BLaER1 (cell line): ENCODE data around the gene RIBC2.
"Not testable (repeated sequence)": the region's sequence is repeated elsewhere in the genome, so short reads cannot be mapped to it uniquely, and the experiment has no call there.

Experiments used
- H3K27ac ChIP-seq: shearing (Covaris generic); formaldehyde crosslinking; 2 replicates; pipeline ENCODE4 v1.8.1; 2022
- H3K27me3 ChIP-seq: shearing (Covaris generic); formaldehyde crosslinking; 2 replicates; pipeline ENCODE4 v1.8.1; 2022
- H3K36me3 ChIP-seq: shearing (Covaris generic); formaldehyde crosslinking; 2 replicates; pipeline ENCODE4 v1.8.1; 2022
- H3K4me1 ChIP-seq: shearing (Covaris generic); formaldehyde crosslinking; 2 replicates; pipeline ENCODE4 v1.8.1; 2022
- H3K4me2 ChIP-seq: shearing (Covaris generic); formaldehyde crosslinking; 2 replicates; pipeline ENCODE4 v1.8.1; 2022
- H3K4me3 ChIP-seq: shearing (Covaris generic); formaldehyde crosslinking; 2 replicates; pipeline ENCODE4 v1.8.1; 2022
- H3K9ac ChIP-seq: shearing (Covaris generic); formaldehyde crosslinking; 2 replicates; pipeline ENCODE4 v1.8.1; 2022
- H3K9me3 ChIP-seq: shearing (Covaris generic); formaldehyde crosslinking; 2 replicates; pipeline ENCODE4 v1.8.1; 2022
- H4K20me1 ChIP-seq: shearing (Covaris generic); formaldehyde crosslinking; 2 replicates; pipeline ENCODE4 v1.8.1; 2022
- Cebpa-rat ChIP-seq: shearing (Covaris generic); IDR thresholded peaks from 2 replicates; pipeline ENCODE4 v1.8.1; 2022

Gene RIBC2, protein sequence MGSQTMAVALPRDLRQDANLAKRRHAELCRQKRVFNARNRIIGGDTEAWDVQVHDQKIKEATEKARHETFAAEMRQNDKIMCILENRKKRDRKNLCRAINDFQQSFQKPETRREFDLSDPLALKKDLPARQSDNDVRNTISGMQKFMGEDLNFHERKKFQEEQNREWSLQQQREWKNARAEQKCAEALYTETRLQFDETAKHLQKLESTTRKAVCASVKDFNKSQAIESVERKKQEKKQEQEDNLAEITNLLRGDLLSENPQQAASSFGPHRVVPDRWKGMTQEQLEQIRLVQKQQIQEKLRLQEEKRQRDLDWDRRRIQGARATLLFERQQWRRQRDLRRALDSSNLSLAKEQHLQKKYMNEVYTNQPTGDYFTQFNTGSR

DNA sequence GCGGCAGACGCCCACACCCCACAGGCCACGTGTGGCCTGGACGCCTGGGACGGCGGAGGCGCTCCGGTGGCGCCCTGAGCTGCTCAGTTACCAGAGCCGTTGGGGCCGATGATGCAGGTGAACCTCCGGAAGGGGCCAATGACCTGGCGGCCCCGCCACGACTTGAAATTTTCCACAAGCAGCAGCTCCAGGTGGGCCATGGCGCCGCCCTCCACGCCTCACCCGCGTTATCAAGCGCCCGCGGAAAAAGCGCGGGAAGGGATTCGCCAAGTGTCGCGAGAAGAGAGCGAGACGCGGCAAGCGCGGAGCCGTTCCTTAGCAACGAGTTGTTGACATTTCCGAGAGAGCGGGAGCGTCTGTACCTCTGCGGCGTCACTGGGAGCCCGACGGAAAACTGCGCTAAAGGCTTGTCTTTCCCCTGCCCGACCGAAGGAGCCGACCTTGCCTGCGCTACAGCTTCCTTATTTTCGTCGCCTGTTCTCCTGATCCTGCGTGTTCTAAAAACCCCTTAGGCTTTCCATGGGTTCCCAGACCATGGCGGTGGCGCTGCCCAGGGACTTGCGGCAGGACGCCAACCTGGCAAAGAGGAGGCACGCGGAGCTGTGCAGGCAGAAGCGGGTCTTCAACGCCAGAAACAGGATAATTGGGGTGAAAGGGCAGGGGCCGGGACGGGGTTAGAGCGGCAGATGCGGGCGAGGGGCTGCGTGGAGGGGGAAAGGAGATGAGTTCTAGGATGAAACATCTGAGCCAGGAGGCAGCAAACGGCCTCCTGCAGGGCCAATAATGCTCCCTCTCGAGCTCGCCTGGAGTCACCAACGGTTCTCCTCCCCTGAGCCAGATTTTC, at the start of gene RIBC2, which contains the start of gene SMC1B:
Gene RIBC2, plus strand, starts transcription at position 326 of the 844 bp plus-strand sequence. Its CDS starts 194 bp downstream, at position 520.
Gene SMC1B, minus strand, starts transcription at position 232 of the 844 bp plus-strand sequence. Its CDS starts 32 bp downstream, at position 200.
- peaks cover 22% of the 10 kb centered on the region for H3K27me3 ChIP-seq
- TF ChIP-seq Cebpa-rat = no peak
- H4K20me1 ChIP-seq = no peaks in the 10 kb centered on the region
- H3K4me1 ChIP-seq = peaks cover 21% of the 10 kb centered on the region
- H3K4me2 ChIP-seq = peak within 1 kb of the TSS; percentile 61
- H3K36me3 ChIP-seq = no peaks in the 10 kb centered on the region
- H3K4me3 ChIP-seq = peak within 1 kb of the TSS; percentile 35
- H3K9ac ChIP-seq = peak within 1 kb of the TSS; percentile 27; the same call in 1 of the 2 replicates
- H3K9me3 ChIP-seq = peaks cover 12% of the 10 kb centered on the region
- 0 out of 2 replicates have a peak within 1 kb of the TSS, but pooled peaks have one; percentile 5 for H3K27ac ChIP-seq

DNA sequence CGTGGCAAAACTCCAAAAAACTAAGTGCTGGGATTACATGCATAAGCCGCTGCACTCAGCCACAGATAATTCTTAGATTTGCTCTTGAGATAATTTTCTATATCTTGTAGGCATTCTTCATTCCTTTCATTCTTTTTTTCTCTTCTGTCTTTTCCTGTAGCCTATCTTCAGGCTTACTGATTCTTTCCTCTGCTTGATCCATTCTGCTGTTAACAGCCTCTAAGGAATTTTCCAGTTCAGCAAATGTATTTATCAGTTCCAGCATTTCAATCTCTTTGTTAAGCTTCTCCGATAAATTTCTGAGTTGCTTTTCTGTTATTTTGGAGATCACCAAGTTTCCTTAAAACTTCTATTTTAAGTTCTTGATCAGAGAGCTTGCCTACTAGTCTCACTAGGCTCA, 46.8 kb upstream of the RIBC2 start:
- Histone ChIP-seq H3K27ac (no peak overlapping the region), H3K36me3 (no peaks in the 10 kb centered on the region), H3K9ac (no peak overlapping the region), H3K4me2 (no peak overlapping the region), H3K4me1 (no peaks in the 10 kb centered on the region), H3K9me3 (peaks cover 20% of the 10 kb centered on the region), H4K20me1 (no peaks in the 10 kb centered on the region), H3K4me3 (no peak overlapping the region), H3K27me3 (no peaks in the 10 kb centered on the region)
- no peak for TF ChIP-seq Cebpa-rat

DNA sequence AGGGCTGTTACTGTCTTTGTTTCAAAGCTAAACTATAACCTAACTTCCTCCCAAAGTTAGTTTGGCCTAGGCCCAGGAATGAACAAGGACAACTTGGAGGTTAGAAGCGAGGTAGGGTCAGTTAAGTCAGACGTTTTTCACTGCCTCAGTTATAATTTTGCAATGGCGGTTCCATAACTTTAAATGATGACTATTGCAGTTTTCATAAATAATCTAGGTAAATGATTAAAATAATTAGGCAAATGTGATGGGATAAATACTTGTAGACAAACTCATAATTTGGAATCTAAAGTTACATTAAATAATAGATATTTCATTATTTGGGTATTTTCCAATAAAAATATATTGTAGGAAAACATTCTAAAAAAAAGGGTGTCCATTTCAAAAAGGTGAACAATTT, 39.9 kb upstream of the RIBC2 start:
- not testable (repeated sequence) for H4K20me1 ChIP-seq, H3K36me3 ChIP-seq, H3K4me2 ChIP-seq, H3K27ac ChIP-seq, H3K9ac ChIP-seq, H3K27me3 ChIP-seq, H3K4me3 ChIP-seq
- peaks cover 14% of the 10 kb centered on the region for H3K4me1 ChIP-seq
- H3K9me3 ChIP-seq = peaks cover 12% of the 10 kb centered on the region

DNA sequence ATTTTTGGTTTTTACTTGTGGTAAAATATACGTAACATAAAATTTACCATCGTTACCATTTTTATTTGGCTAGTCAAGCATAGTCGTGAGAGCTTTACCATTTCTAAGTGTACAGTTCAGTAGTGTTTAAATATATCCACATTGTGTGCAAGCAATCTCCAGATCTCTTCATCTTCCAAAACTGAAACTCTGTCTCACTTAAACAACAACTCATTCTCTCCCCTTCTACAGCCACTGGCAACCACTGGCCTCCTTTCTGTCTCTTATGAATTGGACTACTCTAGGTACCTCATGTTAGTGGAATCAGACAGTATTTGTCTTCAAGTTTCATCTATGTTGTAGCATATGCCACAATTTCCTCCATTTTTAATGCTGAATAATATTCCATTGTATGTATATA, 37.5 kb upstream of the RIBC2 start:
- no peaks in the 10 kb centered on the region for H4K20me1 ChIP-seq
- no peak for TF ChIP-seq Cebpa-rat
- peaks cover 14% of the 10 kb centered on the region for H3K4me1 ChIP-seq
- no peaks in the 10 kb centered on the region for H3K27me3 ChIP-seq
- no peak overlapping the region for H3K4me3 ChIP-seq
- no peak overlapping the region for H3K9ac ChIP-seq
- peak overlapping the region; percentile 23 for H3K4me2 ChIP-seq
- H3K36me3 ChIP-seq = no peaks in the 10 kb centered on the region
- peaks cover 12% of the 10 kb centered on the region for H3K9me3 ChIP-seq
- no peak overlapping the region for H3K27ac ChIP-seq

DNA sequence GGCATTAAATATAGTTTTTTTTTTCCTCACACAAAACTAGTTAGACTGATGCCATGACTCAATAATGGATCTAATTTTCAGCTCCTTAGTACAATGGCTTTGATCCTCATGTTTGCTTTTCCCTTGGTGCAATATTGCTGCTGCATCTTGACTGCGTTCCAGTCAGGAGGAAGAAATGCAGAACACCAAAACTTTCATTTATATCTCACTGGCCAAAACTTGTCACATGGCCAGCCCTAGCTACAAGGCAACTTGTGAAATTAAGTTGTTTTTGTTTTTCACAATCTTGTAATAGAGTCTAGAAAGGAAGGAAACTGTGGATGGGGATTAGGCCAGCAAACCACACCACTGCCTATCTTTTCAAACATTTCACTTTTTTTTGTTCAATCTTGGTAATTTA, 36.8 kb upstream of the RIBC2 start:
- Histone ChIP-seq H3K9ac (no peak overlapping the region), H3K4me2 (peak overlapping the region; percentile 23; the same call in 1 of the 2 replicates), H3K4me3 (no peak overlapping the region), H4K20me1 (no peaks in the 10 kb centered on the region), H3K36me3 (no peaks in the 10 kb centered on the region), H3K4me1 (peaks cover 14% of the 10 kb centered on the region), H3K9me3 (peaks cover 12% of the 10 kb centered on the region), H3K27me3 (no peaks in the 10 kb centered on the region), H3K27ac (no peak overlapping the region)
- TF ChIP-seq Cebpa-rat = no peak

DNA sequence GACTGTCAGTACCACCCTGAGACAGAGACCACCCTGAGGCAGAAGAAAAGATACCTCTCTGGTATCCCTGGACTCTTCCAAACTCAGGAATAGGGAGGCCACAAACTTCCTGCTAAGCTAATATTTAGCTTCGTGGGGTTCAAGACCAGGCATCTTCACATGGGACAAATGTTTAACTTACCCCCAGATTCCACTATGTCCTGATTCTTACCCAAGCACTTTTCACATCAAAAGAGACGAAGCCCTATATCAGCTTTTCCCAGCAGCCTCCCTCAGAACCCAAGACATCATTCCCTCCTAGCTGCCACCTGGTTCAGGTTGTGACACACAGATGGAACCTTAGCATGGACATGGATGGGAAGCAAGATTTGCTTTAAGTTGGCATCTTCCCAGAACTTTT, 32.1 kb upstream of the RIBC2 start:
- H3K27me3 ChIP-seq = no peaks in the 10 kb centered on the region
- no peak overlapping the region for H3K4me2 ChIP-seq
- H4K20me1 ChIP-seq = no peaks in the 10 kb centered on the region
- no peaks in the 10 kb centered on the region for H3K9me3 ChIP-seq
- no peak overlapping the region for H3K27ac ChIP-seq
- no peak overlapping the region for H3K4me3 ChIP-seq
- TF ChIP-seq Cebpa-rat = no peak
- no peaks in the 10 kb centered on the region for H3K36me3 ChIP-seq
- no peak overlapping the region for H3K9ac ChIP-seq
- peaks cover 7% of the 10 kb centered on the region for H3K4me1 ChIP-seq

DNA sequence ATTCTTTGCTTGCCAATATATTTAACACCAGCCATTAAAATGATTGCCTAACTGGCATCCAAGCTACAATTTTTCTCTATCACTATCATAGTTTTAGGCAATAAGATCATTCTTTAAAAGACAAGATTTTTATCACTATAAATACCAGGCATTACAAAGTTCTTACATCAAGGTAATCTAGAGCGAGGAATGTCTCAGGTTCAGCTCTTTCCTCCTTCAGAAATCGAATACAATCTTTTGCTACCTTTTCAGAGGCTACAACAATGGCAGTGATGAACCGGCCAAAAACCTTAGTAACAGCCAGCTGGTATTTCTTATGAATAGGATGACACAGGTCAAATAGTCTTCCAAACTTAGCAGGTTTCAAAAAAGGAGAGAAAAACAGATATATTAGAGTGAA, 23.9 kb upstream of the RIBC2 start:
- TF ChIP-seq Cebpa-rat = no peak
- Histone ChIP-seq H3K4me1 (no peaks in the 10 kb centered on the region), H3K36me3 (no peaks in the 10 kb centered on the region), H3K4me2 (no peak overlapping the region), H4K20me1 (no peaks in the 10 kb centered on the region), H3K9me3 (no peaks in the 10 kb centered on the region), H3K9ac (no peak overlapping the region), H3K4me3 (no peak overlapping the region), H3K27ac (no peak overlapping the region), H3K27me3 (no peaks in the 10 kb centered on the region)

DNA sequence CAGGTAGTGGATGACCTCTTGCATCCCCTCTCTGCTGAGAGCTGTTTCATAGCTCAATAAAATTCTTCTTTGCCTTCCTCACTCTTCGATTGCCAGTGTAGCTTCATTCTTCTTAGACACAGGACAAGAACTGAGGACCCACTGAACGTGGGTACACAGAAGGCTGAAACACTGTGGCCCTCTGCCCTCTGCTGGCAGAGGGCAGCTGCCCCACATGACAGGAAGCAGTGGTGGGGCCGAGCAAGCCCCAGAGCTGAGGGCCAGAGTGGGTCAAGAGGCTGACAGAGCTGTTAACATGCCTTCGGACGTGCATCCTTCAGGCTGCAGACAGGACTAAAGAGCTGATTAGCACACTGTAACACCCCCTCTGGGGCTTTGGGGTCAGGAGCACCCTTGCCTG, 15.7 kb upstream of the RIBC2 start:
- no peaks in the 10 kb centered on the region for H3K27me3 ChIP-seq

DNA sequence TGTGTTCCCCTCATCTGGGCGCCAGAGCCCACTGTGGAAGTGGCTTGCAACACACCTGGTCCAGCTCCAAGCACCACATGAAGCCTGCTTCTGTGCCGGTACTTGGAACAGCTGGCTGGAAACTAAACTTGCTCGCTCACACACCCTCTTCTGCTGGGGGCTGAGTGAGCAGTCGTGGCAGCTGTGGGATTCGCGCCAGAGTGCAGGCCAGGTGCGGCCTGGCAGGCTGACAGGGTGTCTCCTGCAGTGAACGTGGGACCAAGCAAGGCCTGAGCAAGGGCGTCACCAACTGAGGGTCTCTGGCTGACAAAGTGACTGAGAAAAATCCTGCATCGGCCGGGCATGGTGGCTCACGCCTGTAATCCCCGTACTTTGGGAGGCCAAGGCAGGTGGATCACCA, 15.3 kb upstream of the RIBC2 start:
- Histone ChIP-seq H3K27me3 (no peaks in the 10 kb centered on the region), H3K4me2 (no peak overlapping the region), H4K20me1 (no peaks in the 10 kb centered on the region), H3K36me3 (no peaks in the 10 kb centered on the region), H3K9ac (no peak overlapping the region), H3K9me3 (peaks cover 13% of the 10 kb centered on the region), H3K4me1 (no peaks in the 10 kb centered on the region), H3K27ac (no peak overlapping the region), H3K4me3 (no peak overlapping the region)
- no peak for TF ChIP-seq Cebpa-rat

More for the DNA sequence above, 15.7 kb upstream of the RIBC2 start:
- Histone ChIP-seq H3K9ac (no peak overlapping the region), H4K20me1 (no peaks in the 10 kb centered on the region), H3K4me3 (no peak overlapping the region), H3K4me2 (no peak overlapping the region), H3K9me3 (peaks cover 13% of the 10 kb centered on the region), H3K36me3 (no peaks in the 10 kb centered on the region), H3K27ac (no peak overlapping the region), H3K4me1 (no peaks in the 10 kb centered on the region)
- no peak for TF ChIP-seq Cebpa-rat
